NB4 (cell line): ENCODE measurements around the gene DCTN5.

ENCODE experiments used
- CTCF ChIP-seq: IDR thresholded peaks from one replicate; pipeline ENCODE4 v1.5.1; 2012; ENCODE audit warnings: low read depth, low read length
- POLR2A ChIP-seq: IDR thresholded peaks from 2 replicates; pipeline ENCODE4 v1.6.1; 2011; ENCODE audit warnings: mild to moderate bottlenecking; ENCODE audit not compliant: insufficient read length; ENCODE audit errors: extremely low read depth

GRCh38 chr16:23712976-23713375 is 71.7 kb downstream of the DCTN5 start, which contains the start of gene ERN2:
- TF ChIP-seq POLR2A (no peak), CTCF (no peak)
